Esophagus muscularis mucosa (tissue), 4 donors: ENCODE measurements around the gene HDAC4. TPM values are rescaled to one million over a fixed set of nuclear protein-coding genes. Genes with fewer than 3 reads are reported as not detected.

ENCODE experiments used
- DNase-seq: peaks from one replicate; pipeline ENCODE4 v3.0.0-alpha.2; 2017; ENCODE audit errors: extremely low spot score
- H3K27ac ChIP-seq, 4 donors: fragments of 200-600 bp; sonication (generic); replicated peaks in 1 of 4; 1 replicate in 3 of 4; 2 replicates in 1 of 4; pipeline ENCODE4 v1.5.1; 2016 to 2019; ENCODE audit warnings: mild to moderate bottlenecking in 1 of 4
- H3K27me3 ChIP-seq, 4 donors: fragments of 200-600 bp; sonication (generic); one replicate each; pipeline versions ENCODE4 v1.5.1 to v1.6.0; 2016 to 2019
- H3K36me3 ChIP-seq, 4 donors: fragments of 200-600 bp; sonication (generic); one replicate each; pipeline ENCODE4 v1.5.1; 2016 to 2019
- H3K4me1 ChIP-seq, 4 donors: fragments of 200-600 bp; sonication (generic); one replicate each; pipeline ENCODE4 v1.5.1; 2016 to 2019
- H3K4me3 ChIP-seq, 4 donors: fragments of 200-600 bp; sonication (generic); 1 replicate in 2 of 4; 2 replicates in 2 of 4; pipeline ENCODE4 v1.5.1; 2016 to 2019; ENCODE audit warnings: mild to moderate bottlenecking in 4 of 4, moderate library complexity in 1 of 4
- H3K9me3 ChIP-seq, 4 donors: fragments of 200-600 bp; sonication (generic); 1 replicate in 3 of 4; 2 replicates in 1 of 4; pipeline ENCODE4 v1.5.1; 2016 to 2019
- CTCF ChIP-seq, 3 experiments: fragments of 200-600 bp in 2 of 3; fragments of 450-650 bp in 1 of 3; sonication (generic) in 2 of 3; IDR thresholded peaks; one replicate each; pipeline ENCODE4 v1.5.1; 2017 to 2019; ENCODE audit warnings: antibody characterized with exemption in 3 of 3, mild to moderate bottlenecking in 2 of 3, moderate library complexity in 1 of 3
- EP300 ChIP-seq: sonication (generic); formaldehyde crosslinking; IDR thresholded peaks from one replicate; pipeline ENCODE4 v1.6.1; 2017; ENCODE audit warnings: antibody characterized with exemption
- POLR2A ChIP-seq: fragments of 450-650 bp; IDR thresholded peaks from one replicate; pipeline ENCODE4 v1.6.1; 2017; ENCODE audit warnings: antibody characterized with exemption, moderate library complexity, mild to moderate bottlenecking, low read depth
- POLR2AphosphoS5 ChIP-seq, 2 donors: sonication (generic); formaldehyde crosslinking; IDR thresholded peaks; one replicate each; pipeline ENCODE4 v1.6.1; 2017; ENCODE audit warnings: antibody characterized with exemption in 2 of 2
- WGBS: methylation state at CpG from one replicate; pipeline ENCODE4 v1.1.5; 2018; 5-methylcytosine and 5-hydroxymethylcytosine counted together
- intact Hi-C: fragments of 100-400 bp; cut with DNase I; formaldehyde crosslinking; loops from one replicate; pipeline ENCODE4 v1.15.1; 2023
- total RNA-seq, 4 donors: library from RNA; depleted of rRNA; stranded (reverse); fragments of >200 nt; gene quantifications; one replicate each; pipeline versions ENCODE4 v1.1.0 to v1.2.1, GENCODE V29; 2016

HDAC4 gene
- total RNA-seq, 4 donors from 2014 or later, result 59.4 to 119 (median 76.1) TPM

GRCh38 chr2:239199041-239199768, 201.6 kb downstream of the HDAC4 start:
- 56% methylated on average over 21 of the region's 21 CpGs for WGBS
- Histone ChIP-seq H3K9me3 (no peaks in the 10 kb centered on the region), H3K4me1 (peaks cover 27 to 82% (median 66%) of the 10 kb centered on the region in 4 donors), H3K27me3 (no peaks in the 10 kb centered on the region), H3K27ac (peak overlapping the region; percentile 52 to 85 (median 75)), H3K4me3 (peak overlapping the region in 2 of 4 donors; percentile 2 to 14), H3K36me3 (peaks cover 0 to 29% (median 22%) of the 10 kb centered on the region in 4 donors)
- no peak for DNase-seq
- peak in 1 of 2 donors; percentile 64 for TF ChIP-seq POLR2AphosphoS5 (IDR thresholded peaks at IDR 0.05)
- TF ChIP-seq EP300, result no peak
- no peak for TF ChIP-seq CTCF (IDR thresholded peaks at IDR 0.05)
- intact Hi-C loops, result no loop called here

- peak overlapping the region; percentile 52 to 85 (median 75) for H3K27ac ChIP-seq
- H3K27me3 ChIP-seq, result no peaks in the 10 kb centered on the region
- H3K36me3 ChIP-seq, result peaks cover 0 to 29% (median 19%) of the 10 kb centered on the region in 4 donors
- no peak for TF ChIP-seq CTCF (IDR thresholded peaks at IDR 0.05)
- peak in 1 of 2 donors; percentile 15 for TF ChIP-seq POLR2AphosphoS5 (IDR thresholded peaks at IDR 0.05)
- intact Hi-C loops, result no loop called here
- DNase-seq, result no peak
- 98% methylated on average over 6 of the region's 8 CpGs for WGBS
- peaks cover 31 to 82% (median 67%) of the 10 kb centered on the region in 4 donors for H3K4me1 ChIP-seq
- H3K9me3 ChIP-seq, result no peaks in the 10 kb centered on the region
- H3K4me3 ChIP-seq, result no peak overlapping the region
Measured at GRCh38 chr2:239198221-239198620, 202.6 kb downstream of the HDAC4 start.

GRCh38 chr2:239197146-239197545, 203.7 kb downstream of the HDAC4 start:
- WGBS, result 93% methylated on average over 19 of the region's 19 CpGs
- Histone ChIP-seq H3K4me3 (no peak overlapping the region), H3K36me3 (peaks cover 0 to 29% (median 19%) of the 10 kb centered on the region in 4 donors), H3K27me3 (no peaks in the 10 kb centered on the region), H3K4me1 (peaks cover 20 to 80% (median 62%) of the 10 kb centered on the region in 4 donors), H3K27ac (peak overlapping the region in 1 of 4 donors; percentile 85), H3K9me3 (no peaks in the 10 kb centered on the region)
- intact Hi-C loops, result no loop called here
- DNase-seq, result no peak
- TF ChIP-seq CTCF (IDR thresholded peaks at IDR 0.05), result no peak
- no peak for TF ChIP-seq POLR2AphosphoS5 (IDR thresholded peaks at IDR 0.05)
- no peak for TF ChIP-seq EP300
- no peak for TF ChIP-seq POLR2A

- Histone ChIP-seq H3K4me3 (no peak overlapping the region), H3K36me3 (peaks cover 0 to 29% (median 19%) of the 10 kb centered on the region in 4 donors), H3K9me3 (no peaks in the 10 kb centered on the region), H3K27ac (peak overlapping the region in 1 of 4 donors; percentile 85), H3K4me1 (peaks cover 14 to 76% (median 56%) of the 10 kb centered on the region in 4 donors), H3K27me3 (no peaks in the 10 kb centered on the region)
- TF ChIP-seq POLR2AphosphoS5 (IDR thresholded peaks at IDR 0.05), result no peak
- TF ChIP-seq POLR2A, result no peak
- no peak for TF ChIP-seq CTCF (IDR thresholded peaks at IDR 0.05)
- no peak for TF ChIP-seq EP300
- intact Hi-C loops, result no loop called here
- DNase-seq, result no peak
- 94% methylated on average over 13 of the region's 17 CpGs for WGBS
Measured at GRCh38 chr2:239196474-239197021, 204.3 kb downstream of the HDAC4 start.
